COLO668 (cell line): ENCODE results near the gene CELSR1.

ENCODE experiments used
- DNase-seq: peaks from one replicate; lab custom pipeline; 2025; ENCODE audit not compliant: unreplicated experiment; lab: John Stamatoyannopoulos, UW

The CELSR1 gene

GRCh38 chr22:46368871-46369715 lies 168.3 kb downstream of the CELSR1 start:
- DNase-seq = no peak

- DNase-seq = no peak
Observed at GRCh38 chr22:46368422-46368821, 169.0 kb downstream of the CELSR1 start.

- DNase-seq = peak; percentile 95
Observed at GRCh38 chr22:46367707-46368191, 169.7 kb downstream of the CELSR1 start.

- DNase-seq = peak; percentile 93
Observed at GRCh38 chr22:46366801-46367706, 170.4 kb downstream of the CELSR1 start.

GRCh38 chr22:46366327-46366731 lies 171.1 kb downstream of the CELSR1 start:
- peak; percentile 37 for DNase-seq

- DNase-seq = no peak
Observed at GRCh38 chr22:46365166-46365624, 172.2 kb downstream of the CELSR1 start.

GRCh38 chr22:46364341-46365165 lies 172.9 kb downstream of the CELSR1 start:
- no peak for DNase-seq

GRCh38 chr22:46363611-46364321 lies 173.7 kb downstream of the CELSR1 start:
- no peak for DNase-seq

GRCh38 chr22:46362934-46363515 lies 174.4 kb downstream of the CELSR1 start:
- DNase-seq = no peak

GRCh38 chr22:46362203-46362933 lies 175.1 kb downstream of the CELSR1 start:
- DNase-seq = peak; percentile 82

GRCh38 chr22:46361826-46362202 lies 175.6 kb downstream of the CELSR1 start:
- no peak for DNase-seq

GRCh38 chr22:46360891-46361290 lies 176.5 kb downstream of the CELSR1 start:
- DNase-seq = no peak

GRCh38 chr22:46360097-46360496 lies 177.3 kb downstream of the CELSR1 start:
- no peak for DNase-seq

- no peak for DNase-seq
Observed at GRCh38 chr22:46359362-46359761, 178.1 kb downstream of the CELSR1 start.

GRCh38 chr22:46358766-46359165 lies 178.7 kb downstream of the CELSR1 start:
- DNase-seq = no peak

GRCh38 chr22:46357711-46358520 lies 179.5 kb downstream of the CELSR1 start:
- DNase-seq = no peak

- DNase-seq = no peak
Observed at GRCh38 chr22:46356496-46357480, 180.6 kb downstream of the CELSR1 start.
